Measurements from ENCODE around the gene EIF4G3.
"Not testable (repeated sequence)": the region's sequence is repeated elsewhere in the genome, so short reads cannot be mapped to it uniquely, and the experiment has no call there.

The EIF4G3 gene

DNA sequence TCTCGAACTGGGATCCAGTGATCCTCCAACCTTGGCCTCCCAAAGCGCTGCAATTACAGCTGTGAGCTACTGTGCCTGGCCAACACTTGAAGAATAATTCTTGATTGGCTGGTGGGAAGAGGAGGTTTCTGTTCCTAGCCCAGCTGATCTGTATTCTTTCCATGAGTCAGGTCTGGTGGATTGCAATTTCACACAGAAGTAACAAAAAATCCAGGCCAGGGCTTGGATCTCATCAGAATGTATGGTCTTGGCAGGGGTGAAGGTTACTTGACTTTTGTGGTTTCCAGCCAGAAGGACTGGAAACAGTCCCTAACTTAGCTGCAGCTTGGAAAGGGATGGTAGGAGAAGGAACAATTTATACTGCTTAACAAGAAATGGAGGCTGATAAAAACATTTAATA, 384.5 kb downstream of the EIF4G3 start:
- Histone ChIP-seq H3K4me3 (IDR thresholded peaks at IDR 0.05; ENCODE audit: insufficient read depth, low read depth, low read length) (no peak overlapping the region), H3K4me1 (ENCODE audit: low read depth, poor library complexity, severe bottlenecking) (peaks cover 9% of the 10 kb centered on the region), H3K27ac (no peak overlapping the region), H3K9ac (no peak overlapping the region), H3K4me2 (no peak overlapping the region), H3K79me2 (ENCODE audit: insufficient read depth, low read depth) (no peaks in the 10 kb centered on the region), H3K36me3 (ENCODE audit: insufficient read depth) (no peaks in the 10 kb centered on the region), H4K20me1 (ENCODE audit: insufficient read depth) (no peaks in the 10 kb centered on the region), H2AFZ (ENCODE audit: low read depth) (no peak overlapping the region), H3K27me3 (ENCODE audit: insufficient read depth, low read depth) (no peaks in the 10 kb centered on the region)
- TF ChIP-seq CTCF (conservative IDR thresholded peaks at IDR 0.05; ENCODE audit: low read depth, low read length): no peak

DNA sequence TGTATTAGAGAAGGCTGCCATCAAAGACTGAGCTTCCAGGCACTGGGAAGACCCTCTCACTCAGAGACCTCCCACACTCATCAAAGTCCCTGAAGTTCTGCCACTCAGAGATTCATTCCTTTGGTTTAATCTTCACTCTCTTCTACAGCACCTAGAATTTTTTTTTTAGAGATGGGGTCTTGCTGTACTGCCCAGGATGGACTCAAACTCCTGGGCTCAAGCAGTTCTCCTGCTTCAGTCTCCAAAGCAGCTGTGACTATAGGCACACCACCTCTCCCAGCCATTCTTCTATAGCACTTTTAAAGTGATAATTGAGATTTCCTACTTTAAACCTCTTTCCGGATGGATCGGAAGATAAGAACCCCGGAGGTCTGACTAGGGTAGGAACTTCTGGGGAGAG, 385.9 kb downstream of the EIF4G3 start:
- no peaks in the 10 kb centered on the region for H3K27me3 ChIP-seq (ENCODE audit: insufficient read depth, low read depth)
- no peak for TF ChIP-seq CTCF (conservative IDR thresholded peaks at IDR 0.05; ENCODE audit: low read depth, low read length)
- H4K20me1 ChIP-seq (ENCODE audit: insufficient read depth): no peaks in the 10 kb centered on the region
- H3K79me2 ChIP-seq (ENCODE audit: insufficient read depth, low read depth): peaks cover 6% of the 10 kb centered on the region; the same call in 1 of the 2 replicates
- no peak overlapping the region for H2AFZ ChIP-seq (ENCODE audit: low read depth)
- no peaks in the 10 kb centered on the region for H3K36me3 ChIP-seq (ENCODE audit: insufficient read depth)
- H3K4me2 ChIP-seq: no peak overlapping the region
- H3K27ac ChIP-seq: no peak overlapping the region
- no peak overlapping the region for H3K4me3 ChIP-seq (IDR thresholded peaks at IDR 0.05; ENCODE audit: insufficient read depth, low read depth, low read length)
- no peak overlapping the region for H3K9ac ChIP-seq
- peaks cover 9% of the 10 kb centered on the region for H3K4me1 ChIP-seq (ENCODE audit: low read depth, poor library complexity, severe bottlenecking)

DNA sequence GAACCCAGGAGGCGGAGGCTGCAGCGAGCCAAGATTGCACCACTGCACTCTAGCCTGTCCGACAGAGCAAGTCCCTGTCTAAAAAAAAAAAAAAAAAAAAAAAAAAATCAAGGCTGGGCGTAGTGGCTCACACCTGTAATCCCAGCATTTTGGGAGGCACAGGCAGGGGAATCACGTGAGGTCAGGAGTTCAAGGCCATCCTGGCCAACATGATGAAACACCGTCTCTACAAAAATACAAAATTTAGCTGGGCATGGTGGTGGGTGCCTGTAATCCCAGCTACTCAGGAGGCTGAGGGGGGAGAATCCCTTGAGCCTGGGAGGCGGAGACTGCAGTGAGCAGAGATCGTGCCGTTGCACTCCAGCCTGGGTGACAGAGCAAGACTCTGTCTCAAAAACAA, 387.1 kb downstream of the EIF4G3 start:
- Histone ChIP-seq H3K4me1 (ENCODE audit: low read depth, poor library complexity, severe bottlenecking) (peaks cover 17% of the 10 kb centered on the region), H3K79me2 (ENCODE audit: insufficient read depth, low read depth) (peaks cover 18% of the 10 kb centered on the region)
- not testable (repeated sequence) for H3K4me2 ChIP-seq; H3K27ac ChIP-seq; H3K27me3 ChIP-seq (ENCODE audit: insufficient read depth, low read depth); H2AFZ ChIP-seq (ENCODE audit: low read depth); H3K9ac ChIP-seq; H4K20me1 ChIP-seq (ENCODE audit: insufficient read depth); H3K4me3 ChIP-seq (IDR thresholded peaks at IDR 0.05; ENCODE audit: insufficient read depth, low read depth, low read length); H3K36me3 ChIP-seq (ENCODE audit: insufficient read depth)

- Histone ChIP-seq H3K4me3 (IDR thresholded peaks at IDR 0.05; ENCODE audit: insufficient read depth, low read depth, low read length) (peak overlapping the region; percentile 37), H3K79me2 (ENCODE audit: insufficient read depth, low read depth) (peaks cover 33% of the 10 kb centered on the region), H2AFZ (ENCODE audit: low read depth) (peak overlapping the region; percentile 95), H3K4me2 (peak overlapping the region; percentile 49), H3K36me3 (ENCODE audit: insufficient read depth) (no peaks in the 10 kb centered on the region), H3K4me1 (ENCODE audit: low read depth, poor library complexity, severe bottlenecking) (peaks cover 30% of the 10 kb centered on the region), H3K27me3 (ENCODE audit: insufficient read depth, low read depth) (no peaks in the 10 kb centered on the region), H4K20me1 (ENCODE audit: insufficient read depth) (peaks cover 13% of the 10 kb centered on the region), H3K9ac (peak overlapping the region; percentile 73; the same call in 1 of the 2 replicates), H3K27ac (peak overlapping the region; percentile 93)
- no peak for TF ChIP-seq CTCF (conservative IDR thresholded peaks at IDR 0.05; ENCODE audit: low read depth, low read length)
These were observed 388.6 kb downstream of the EIF4G3 start for GRCh38 chr1:20787840-20788795.
